NCI-H1694 (cell line): ENCODE results near the gene LRCH1.

Source experiments
- DNase-seq: peaks from one replicate; lab custom pipeline; 2025; lab: John Stamatoyannopoulos, UW

The LRCH1 gene

DNA sequence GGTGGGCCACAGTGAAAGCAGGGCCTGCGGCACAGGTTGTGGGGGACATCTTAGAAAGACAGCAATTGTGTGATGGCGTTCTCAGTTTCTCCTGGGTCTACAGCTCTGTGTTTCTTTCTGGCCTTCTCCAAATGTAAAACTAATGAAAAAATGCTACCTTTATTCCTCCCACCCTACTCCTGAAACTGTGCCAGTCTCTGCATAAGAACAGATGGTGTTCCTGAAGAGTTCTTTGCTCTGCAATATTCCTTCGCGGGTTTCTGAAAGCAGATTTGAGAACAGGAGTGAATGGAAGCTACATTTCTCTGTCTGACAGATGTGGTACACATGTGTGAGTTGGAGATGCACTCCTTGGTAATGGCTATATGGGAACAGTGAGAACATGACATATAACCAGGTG lies 18.0 kb upstream of the LRCH1 start:
- no peak for DNase-seq

DNA sequence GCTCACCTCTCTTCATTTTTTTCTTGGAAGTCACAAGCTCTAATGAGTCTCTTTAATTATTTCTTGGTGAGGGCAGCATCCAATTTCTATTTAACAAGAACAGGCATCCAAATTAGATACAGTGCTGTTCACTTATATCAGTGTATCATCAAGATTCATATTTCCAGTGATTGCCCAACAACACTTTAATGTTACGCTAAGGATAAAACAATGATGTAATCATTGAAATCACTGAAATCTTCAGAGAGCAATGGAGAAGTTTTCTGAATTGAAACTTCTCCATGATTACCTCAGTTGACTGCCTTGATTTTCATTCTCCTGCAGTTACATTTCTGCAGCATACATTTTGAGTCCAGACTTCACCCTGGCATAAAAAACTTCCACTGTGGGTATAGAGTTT lies 17.1 kb upstream of the LRCH1 start:
- DNase-seq = no peak

DNA sequence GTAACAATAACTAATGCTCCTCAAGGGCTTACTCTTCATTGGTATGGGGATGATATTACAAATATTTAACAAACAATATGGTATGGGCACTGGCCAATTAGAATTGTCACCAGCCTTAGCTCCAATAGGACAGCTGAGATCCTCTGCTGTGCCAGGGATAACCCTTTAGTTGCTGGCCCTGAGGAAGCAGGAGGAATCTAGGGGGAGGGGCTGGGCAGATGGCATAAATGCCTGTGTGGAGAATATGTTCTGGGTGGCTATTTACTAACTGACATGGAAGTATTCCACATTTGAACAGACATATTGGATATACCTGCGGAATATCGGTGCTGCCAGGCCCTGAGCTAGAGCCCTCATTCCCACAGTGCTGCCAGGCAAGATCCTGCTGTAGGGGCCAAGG lies 16.6 kb upstream of the LRCH1 start:
- DNase-seq = peak; percentile 61

DNA sequence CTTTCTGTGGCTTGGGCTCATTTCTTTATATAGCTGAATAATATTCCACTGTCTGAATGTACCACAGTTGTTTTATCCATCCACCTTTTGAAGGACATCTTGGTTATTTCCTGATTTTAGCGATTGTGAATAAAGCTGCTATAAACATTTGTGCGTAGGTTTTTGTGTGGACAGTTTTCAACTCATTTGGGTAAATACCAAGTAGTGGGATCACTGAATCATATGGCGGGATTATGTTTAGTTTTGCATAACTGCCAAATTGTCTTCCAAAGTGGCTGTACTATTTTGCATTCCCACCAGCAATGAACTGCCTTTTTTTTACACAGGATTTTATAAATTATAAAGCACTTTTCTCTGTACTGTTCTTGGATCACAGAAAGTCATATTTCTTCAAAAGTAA lies 13.7 kb upstream of the LRCH1 start:
- no peak for DNase-seq

DNA sequence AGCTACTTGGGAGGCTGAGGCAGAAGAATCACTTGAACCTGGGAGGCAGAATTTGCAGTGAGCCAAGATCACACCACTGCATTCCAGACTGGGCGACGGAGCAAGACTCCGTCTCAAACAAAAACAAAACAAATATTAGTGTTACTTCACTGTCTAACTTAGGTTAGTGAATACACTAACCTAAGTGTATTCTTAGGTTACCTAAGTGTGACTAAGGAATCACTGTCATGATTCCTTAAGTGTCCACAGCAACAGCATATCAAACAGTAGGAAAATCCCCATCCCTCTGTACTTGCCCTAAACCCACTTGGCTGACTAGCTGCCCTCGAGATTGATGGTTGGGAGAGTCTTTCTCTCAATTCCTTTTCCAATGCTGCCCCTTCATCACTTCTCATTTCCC lies 11.8 kb upstream of the LRCH1 start:
- DNase-seq = no peak

DNA sequence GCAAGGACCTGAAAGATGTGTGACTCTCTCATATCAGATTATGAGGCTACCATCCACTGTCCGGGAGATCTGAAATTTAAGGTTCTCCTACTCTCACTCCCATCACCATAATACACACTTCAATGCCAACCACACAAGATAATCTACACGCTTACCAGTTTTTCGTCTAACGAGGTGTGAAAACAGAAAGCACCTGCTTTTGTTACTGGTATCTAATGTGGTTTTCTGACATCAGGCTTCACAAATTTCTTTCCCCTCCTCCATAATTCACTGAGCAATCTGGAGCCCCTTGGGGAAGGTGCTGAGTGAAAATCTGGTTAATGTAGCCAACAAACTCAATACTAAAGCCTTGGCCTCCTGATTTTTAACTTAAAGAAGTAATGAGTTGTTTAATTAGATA lies 10.1 kb upstream of the LRCH1 start:
- DNase-seq = no peak

DNA sequence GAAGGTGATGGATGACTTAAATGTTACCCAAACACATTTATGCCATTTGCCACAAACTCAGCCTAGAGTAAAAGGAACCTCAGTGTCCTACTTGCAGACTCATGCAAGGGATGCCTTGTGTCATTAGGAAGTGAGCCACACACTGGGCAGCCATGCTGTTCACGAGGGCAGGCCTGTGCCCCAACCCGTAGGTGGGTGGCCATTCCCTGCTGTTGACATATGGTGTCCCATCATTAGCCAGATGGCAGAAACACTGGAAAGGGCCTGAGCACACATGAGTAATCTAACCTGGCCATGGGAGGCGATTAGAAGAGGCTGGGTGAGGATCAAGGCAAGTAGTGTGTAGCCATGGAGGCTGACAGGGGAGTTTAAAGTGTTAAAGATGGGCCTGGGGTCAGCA lies 9.7 kb upstream of the LRCH1 start:
- peak; percentile 42 for DNase-seq

DNA sequence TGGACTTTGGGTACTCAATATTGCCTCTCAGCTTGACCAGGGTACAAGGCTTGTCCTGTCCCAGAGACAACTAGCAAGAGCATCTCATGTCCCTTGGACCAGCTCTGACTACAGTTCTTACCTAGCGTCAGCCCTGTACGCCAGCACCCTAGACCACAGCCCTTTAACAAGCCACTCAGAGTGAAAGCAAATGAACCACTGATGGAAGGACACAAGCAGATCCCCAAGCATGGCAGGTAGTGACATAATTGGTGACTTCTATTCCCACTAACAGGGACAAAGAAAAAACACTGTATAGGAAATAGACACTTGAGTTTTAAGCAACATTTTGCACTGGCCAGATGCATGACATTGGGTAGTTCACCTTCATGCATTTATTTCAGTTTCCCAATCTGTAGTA lies 8.8 kb upstream of the LRCH1 start:
- DNase-seq = no peak

DNA sequence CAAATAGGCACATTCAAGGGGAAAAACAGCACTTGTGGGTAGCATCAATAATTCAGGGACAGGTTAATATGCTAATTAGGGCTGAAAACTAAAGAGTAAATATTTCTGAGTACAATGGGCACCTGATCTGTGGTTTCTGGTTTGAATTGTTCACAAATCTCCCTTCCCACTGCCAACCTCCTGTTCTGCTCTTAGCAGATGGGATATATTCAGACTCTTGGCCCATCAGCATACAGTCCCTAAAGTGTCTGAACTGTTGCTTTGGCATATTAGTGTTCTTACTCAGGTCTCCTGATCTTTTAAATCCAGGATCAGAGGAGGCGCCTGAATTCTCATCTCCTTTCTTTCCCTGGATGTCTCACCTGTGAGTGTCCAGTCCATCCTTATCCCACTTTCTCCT lies 8.2 kb upstream of the LRCH1 start:
- DNase-seq = no peak

DNA sequence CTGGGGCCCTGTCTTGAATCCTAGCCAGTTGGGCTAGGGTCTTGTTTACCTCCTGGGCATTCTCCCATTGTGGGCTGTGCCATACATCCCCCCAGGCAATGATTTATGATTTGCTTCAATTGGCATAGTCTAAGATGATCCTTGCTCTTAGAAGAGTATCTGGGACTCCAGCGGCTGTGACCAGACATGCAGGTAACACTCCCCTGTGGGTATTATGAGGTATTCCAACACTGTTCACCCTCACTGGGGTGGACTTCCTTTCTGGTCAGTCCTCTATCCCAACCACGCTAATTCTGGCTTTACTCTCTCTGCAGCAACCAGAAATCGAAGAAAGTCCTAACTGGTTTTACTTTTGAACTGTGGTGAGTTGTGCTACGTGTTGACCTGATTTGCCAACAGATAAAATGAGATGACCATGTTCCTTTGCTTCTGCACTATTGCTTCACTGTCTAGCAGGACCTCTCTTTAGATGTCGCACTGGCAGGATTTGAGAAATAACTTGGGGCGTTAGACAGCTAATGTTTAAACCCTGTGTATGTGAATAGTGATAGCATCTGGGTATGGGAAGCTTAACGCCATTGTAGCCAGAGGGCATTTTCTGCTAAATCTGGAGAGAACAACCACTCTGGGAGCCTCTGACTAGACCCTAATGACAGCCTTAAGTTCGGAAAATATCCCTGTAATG lies 6.7 kb upstream of the LRCH1 start:
- DNase-seq = no peak

DNA sequence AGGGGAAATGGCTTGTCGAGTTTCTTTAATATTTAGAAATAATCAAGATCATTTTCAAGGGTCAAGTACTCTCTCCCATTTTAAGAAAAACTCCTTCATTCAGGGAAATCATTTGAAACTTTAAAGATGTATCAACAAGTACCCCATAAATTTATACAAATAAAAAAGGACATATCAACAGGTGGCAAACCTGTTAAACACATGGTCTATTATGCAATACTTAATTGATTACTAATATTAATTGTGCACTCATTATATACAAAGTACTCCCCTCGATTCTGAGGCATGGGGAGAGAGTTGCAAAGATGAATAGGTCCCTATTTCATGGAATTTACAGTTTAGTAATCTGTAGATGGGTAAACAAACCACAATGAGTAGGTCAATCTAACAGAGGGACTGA lies 2.1 kb upstream of the LRCH1 start:
- no peak for DNase-seq

DNA sequence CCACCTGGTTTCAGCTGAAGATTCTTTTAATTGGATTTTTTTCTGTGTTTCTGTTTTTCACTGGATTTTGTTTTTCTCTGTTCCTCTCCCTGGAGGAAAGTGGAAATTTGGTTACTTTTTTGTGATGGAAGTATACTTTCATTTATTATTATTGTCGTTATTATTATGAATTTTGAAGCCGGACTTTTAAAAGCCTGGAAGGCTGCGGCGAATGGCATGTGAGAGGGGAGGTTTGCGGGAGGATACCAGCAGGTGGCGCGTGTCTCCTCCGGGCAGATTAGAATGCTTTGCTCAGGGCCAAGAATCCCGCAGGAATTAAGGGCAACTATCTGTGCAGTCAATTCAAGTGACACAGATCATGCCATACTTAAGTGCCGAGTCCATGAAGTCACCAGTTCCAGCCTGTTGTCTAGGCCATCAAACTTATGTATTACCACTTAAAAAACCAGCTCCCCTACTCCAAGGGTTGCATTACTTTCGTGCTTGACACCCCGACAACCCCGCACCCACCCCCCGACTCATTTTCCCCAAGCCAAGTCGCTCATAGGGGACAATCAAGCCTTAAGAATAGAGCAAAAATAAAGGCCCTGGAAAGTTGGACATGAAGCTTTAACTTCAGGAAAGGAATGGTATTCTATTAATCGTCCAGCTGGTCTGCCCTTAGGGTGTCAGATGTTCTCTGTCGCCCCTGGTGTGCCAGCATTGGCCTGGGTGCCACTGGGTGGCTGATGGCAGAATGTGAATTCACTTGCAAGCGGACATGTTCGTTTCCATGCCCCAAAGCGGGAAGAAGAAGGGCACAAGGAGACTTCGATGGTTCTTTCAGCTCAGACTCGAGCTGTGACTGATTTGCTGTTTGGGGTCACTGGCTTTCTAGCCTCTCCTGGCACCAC lies 1.3 kb upstream of the LRCH1 start:
- peak; percentile 73 for DNase-seq

DNA sequence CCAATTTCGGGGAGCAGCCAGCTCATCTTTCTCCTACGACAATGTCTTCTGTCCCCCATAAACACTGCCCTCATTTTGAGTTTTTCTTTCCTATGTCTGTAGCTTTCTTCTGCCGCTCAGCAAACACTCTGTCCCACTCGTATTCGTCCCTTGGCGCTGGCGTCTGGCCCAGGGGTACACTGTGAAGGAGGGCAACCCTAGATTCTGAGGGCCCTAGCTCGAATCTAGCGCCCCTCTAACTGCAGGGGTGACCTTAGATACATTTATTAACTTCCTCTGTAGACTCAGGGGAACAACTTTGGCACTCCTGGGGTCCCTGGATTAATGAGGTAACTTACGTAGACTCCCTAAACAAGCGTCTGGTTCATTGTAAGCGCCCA lies 677 bp upstream of the LRCH1 start:
- DNase-seq = no peak

DNA sequence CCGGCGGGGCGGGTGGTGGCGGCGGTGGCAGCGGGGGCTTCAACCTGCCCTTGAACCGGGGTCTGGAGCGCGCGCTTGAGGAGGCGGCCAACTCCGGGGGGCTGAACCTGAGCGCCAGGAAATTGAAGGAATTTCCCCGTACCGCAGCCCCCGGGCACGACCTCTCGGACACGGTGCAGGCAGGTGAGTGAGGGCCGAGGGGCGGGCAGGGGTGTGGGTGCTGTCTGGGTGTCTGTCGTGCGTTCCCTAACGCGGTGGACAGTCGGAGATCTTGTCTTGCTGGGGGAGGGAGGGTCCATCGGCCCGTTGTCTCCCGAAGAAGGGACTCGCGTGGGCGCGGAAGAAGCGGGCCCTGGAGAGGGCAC lies 533 bp downstream of the LRCH1 start:
- DNase-seq = no peak

DNA sequence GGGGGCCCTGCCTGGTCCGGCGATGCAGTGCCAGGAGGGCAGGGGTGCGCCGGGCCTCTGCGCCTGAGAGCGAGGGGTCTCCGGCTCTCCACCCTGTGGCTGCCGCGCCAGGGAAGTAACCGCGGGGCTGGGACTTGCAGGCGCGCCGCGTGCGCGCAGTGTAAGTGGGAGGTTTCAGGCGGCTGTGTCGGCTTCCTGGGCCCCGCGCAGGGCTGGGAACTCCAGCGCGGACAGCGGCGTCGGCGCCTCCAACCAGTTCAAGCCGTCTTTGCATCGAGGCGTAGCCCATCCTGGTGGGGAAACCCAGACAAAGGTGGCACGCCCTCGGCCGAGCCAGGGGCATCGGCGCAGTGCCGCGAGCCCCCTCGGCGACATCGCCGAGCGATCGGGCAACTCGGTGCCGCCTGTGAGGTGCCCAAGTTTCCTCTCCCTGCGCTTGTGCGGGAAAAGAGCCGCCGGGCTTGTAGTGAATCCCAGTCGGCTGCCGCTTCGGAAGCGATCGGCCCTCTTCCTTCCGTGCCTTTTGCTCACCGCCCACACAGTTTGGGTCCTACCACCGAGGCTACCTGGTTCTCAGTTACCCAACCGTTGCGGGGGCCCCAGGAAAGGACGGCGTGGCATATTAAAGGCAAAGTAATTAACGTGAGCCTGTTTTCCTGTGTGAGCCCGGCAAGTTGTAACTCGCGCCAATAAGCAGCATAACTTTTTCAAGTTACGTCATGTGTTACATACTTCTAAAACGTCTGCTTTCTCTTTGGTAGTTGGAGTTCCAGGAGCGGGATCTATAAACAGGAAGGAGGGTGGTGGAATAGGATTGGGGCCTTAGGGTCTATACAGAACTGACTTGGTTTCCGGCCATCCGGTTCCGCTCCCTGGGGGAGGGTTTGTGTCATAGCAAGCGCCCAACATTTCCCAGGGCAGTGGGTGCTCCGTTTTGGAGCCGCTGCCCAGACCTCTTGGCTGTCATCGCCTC lies 1.2 kb downstream of the LRCH1 start:
- no peak for DNase-seq

DNA sequence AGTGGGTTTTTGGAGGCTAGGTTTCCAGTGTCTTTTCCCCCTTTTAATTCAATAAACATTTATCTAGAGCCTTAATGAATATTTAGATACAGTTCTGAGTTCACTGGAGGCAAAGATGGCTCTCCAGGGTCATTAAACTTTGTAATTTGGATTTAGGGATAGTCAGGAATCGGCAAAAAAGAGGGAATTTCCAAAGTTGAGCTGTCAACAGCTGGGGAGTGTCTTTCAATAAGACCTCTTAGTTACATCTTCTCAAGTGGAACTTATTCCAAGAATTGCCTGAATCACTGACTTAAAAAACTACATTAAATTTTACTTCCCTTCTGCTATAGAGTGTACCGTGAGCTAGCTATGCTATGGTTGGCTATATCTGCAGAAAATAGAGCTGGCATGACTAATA lies 2.0 kb downstream of the LRCH1 start:
- DNase-seq = no peak

DNA sequence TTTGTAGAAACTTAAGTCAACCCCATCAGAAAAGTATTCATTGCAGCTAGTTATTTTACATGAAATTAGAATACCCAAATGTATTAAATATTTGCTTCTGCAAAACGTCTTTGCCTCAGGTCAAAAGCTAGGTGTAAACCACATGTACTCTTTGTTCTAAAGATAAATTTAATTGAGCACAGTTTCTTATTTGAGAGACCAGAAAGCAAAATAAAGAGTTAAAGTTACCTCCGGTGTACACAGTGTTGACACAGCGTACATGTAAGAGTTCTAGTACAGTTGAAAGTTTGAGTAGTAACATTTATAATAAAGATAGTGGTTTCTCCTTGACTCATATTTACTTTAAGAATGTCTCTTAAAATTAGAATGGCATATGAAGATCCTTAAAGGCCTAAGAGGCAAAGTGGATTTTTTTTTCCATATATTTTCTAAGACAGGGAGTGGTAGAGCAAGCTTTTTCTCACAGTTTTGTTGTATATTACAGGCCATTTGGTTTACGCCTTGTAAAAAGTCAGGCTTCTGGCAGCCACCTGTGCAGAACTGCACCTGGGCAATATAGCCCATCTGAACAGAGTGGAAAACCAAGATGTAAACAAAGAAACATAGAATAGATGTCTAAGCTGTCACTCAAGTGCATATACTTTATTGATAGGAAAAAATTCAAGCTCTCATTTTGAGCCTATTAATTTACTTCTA lies 2.9 kb downstream of the LRCH1 start:
- DNase-seq = no peak

DNA sequence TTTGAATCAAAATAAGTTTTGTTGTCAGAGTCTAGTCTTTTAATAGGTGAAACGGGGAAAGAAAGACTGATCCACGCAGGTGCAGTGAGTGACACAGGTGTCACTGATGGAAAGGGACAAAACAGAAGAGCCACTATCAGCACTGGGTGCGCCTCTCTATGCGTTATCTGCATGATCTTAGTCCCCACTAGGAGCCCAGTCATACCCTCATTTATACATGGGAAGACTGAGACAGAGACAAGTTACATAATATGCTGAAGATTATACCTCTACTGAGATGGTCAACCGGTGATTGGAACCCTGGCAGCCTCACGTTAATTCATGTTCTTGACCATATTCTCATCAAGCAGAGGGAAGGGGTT lies 3.4 kb downstream of the LRCH1 start:
- no peak for DNase-seq

DNA sequence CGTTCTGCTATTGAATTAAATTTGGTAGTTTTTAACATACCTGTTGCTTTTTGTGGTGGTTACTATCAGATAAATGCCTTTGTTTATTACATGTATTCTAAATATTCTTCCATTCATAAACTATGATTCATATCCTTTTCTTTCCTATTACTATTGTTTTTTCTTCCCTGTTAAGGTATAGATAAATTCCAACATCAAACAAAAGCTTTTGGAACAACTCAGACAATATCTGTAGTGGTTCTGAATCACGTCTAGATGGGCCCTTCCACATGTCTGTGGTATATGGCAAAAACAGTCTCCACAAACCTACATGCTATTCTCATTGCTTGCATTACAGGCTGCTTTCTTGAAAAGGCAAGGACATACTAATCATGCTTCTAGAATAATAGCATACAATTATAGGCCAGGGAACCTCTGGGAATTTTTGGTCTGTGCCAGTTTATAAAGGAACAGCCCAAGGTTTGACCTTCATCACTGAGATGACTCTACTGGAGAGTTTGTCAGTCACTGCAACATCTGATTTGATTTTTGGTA lies 6.4 kb downstream of the LRCH1 start:
- DNase-seq = no peak

DNA sequence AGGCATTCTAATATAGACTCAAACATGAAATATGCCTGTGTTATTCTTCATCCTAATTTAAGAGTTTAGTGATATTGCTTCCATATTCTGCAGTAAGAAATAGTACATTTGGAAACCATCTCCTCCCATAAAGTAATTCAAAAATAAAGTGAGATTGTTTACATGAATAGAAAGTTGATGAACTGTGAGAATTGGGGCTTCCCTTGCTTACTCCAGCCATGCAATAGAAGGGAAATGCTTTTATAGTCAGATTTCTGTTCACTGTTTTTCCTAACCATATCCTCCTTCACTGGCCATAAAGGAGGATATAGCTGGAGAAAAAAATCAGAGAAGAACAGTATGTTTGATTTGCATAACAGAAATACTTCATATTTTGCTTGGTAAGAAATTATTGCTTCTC lies 7.8 kb downstream of the LRCH1 start:
- no peak for DNase-seq

DNA sequence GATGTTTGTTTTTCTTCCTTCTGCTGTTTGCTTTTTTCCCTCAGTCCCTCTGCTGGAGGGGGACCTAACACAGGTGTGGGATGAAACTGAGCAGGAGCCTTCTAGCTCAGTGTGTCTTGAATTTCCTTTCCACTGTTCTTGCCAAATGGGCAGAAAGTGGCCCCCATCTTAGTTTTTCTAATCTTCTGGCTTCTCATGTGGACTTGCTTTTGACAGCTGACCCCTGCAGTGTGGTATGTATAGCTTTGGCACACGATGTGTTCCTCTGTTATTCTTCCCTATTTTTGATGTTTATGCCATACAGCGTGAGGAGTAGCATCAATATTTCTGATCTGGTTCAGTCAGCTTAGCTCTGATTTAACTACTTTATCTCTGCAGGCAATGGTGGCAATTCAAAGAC lies 8.3 kb downstream of the LRCH1 start:
- DNase-seq = no peak

DNA sequence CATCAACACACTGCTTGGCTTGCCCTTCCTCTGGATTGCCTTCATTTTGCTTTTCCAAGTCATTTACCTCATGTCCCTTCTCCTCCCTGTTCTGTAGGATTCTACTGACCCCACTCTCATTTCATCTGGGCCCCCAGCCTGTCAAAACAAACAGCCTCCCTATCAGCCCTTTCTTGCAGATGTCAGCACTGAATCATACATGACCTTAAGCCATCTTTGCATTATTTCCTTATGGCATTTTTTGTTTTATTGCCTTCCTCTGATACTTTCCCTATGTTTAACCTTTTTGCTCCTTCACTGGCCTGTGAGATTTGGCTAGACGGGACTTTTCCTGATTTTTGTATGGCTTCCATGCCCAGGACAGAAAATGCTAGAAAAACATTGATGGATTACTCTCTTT lies 8.7 kb downstream of the LRCH1 start:
- DNase-seq = no peak
